IMR-90 (cell line): ENCODE results near the gene WASF3. TPM values are rescaled to one million over a fixed set of nuclear protein-coding genes. Genes with fewer than 3 reads are reported as not detected.

Experiments used
- ATAC-seq: fragments of 200-7000 bp; cut with Tn5 transposase; 2 replicates; pipeline ENCODE4 v1.9.1; 2020; ENCODE audit warnings: low read depth, mild to moderate bottlenecking, moderate library complexity
- BruUV-seq: library from RNA; stranded (reverse); fragments of 400-500 nt; replicated peaks from 2 replicates; lab custom pipeline; 2021; lab: Mats Ljungman, UMichigan
- CTCF ChIA-PET: fragments of 300-600 bp; formaldehyde crosslinking; extraction: SDS; loops from one replicate; lab custom pipeline; 2021; ENCODE audit warnings: antibody characterized with exemption; lab: Yijun Ruan, JAX
- POLR2A ChIA-PET: fragments of 300-600 bp; sonication (Branson Sonifier 250); formaldehyde crosslinking; loops from one replicate; lab custom pipeline; 2022; ENCODE audit warnings: antibody characterized with exemption; ENCODE audit not compliant: unreplicated experiment; lab: Charles Lee
- DNase-seq: peaks from one replicate; pipeline ENCODE4 v3.0.0; 2013
- H2AFZ ChIP-seq: replicated peaks from 2 replicates; pipeline ENCODE3; 2013; ENCODE audit warnings: low read length, mild to moderate bottlenecking; ENCODE audit not compliant: poor library complexity
- H2AK5ac ChIP-seq: 2 replicates; pipeline ENCODE4 v1.6.1; 2013; ENCODE audit warnings: low read depth, low read length, inconsistent platforms
- H2AK9ac ChIP-seq: replicated peaks from 2 replicates; pipeline ENCODE3; 2013; ENCODE audit warnings: mild to moderate bottlenecking, low read depth, low read length, moderate library complexity; ENCODE audit not compliant: poor library complexity
- H2BK120ac ChIP-seq: 2 replicates; pipeline ENCODE4 v1.6.1; 2013; ENCODE audit warnings: low read depth, low read length, inconsistent platforms
- H2BK15ac ChIP-seq: 3 replicates; pipeline ENCODE4 v1.6.1; 2013; ENCODE audit warnings: low read depth, low read length, inconsistent platforms
- H2BK20ac ChIP-seq: 2 replicates; pipeline ENCODE4 v1.6.1; 2013; ENCODE audit warnings: low read depth, mild to moderate bottlenecking, inconsistent platforms, low read length, moderate library complexity
- H2BK5ac ChIP-seq: 2 replicates; pipeline ENCODE4 v1.6.1; 2013; ENCODE audit warnings: mild to moderate bottlenecking, low read depth, low read length, inconsistent platforms; ENCODE audit not compliant: poor library complexity, severe bottlenecking
- H3K14ac ChIP-seq: replicated peaks from 2 replicates; pipeline ENCODE4 v1.6.1; 2013; ENCODE audit warnings: low read depth, low read length, inconsistent platforms
- H3K18ac ChIP-seq: 2 replicates; pipeline ENCODE4 v1.6.1; 2013; ENCODE audit warnings: low read depth, low read length, control low read depth
- H3K23ac ChIP-seq: 2 replicates; pipeline ENCODE4 v1.6.1; 2013; ENCODE audit warnings: low read depth, low read length, inconsistent platforms
- H3K27ac ChIP-seq: 2 replicates; pipeline ENCODE4 v1.5.1; 2013; ENCODE audit warnings: mild to moderate bottlenecking, control low read depth, low read length; ENCODE audit not compliant: insufficient read depth
- H3K27me3 ChIP-seq: 2 replicates; pipeline ENCODE4 v1.6.1; 2013; ENCODE audit warnings: low read length; ENCODE audit not compliant: control insufficient read depth, insufficient read depth
- H3K36me3 ChIP-seq: 2 replicates; pipeline ENCODE4 v1.6.1; 2013; ENCODE audit warnings: low read length, mixed read lengths; ENCODE audit not compliant: control insufficient read depth, insufficient read depth
- H3K4ac ChIP-seq: 2 replicates; pipeline ENCODE4 v1.6.1; 2013; ENCODE audit warnings: low read depth, low read length, inconsistent platforms
- H3K4me1 ChIP-seq: 2 replicates; pipeline ENCODE4 v1.6.1; 2013; ENCODE audit warnings: low read length, mixed read lengths; ENCODE audit not compliant: control insufficient read depth, insufficient read depth
- H3K4me2 ChIP-seq: 2 replicates; pipeline ENCODE4 v1.6.1; 2013; ENCODE audit warnings: low read depth, mild to moderate bottlenecking, control low read depth, low read length, moderate library complexity
- H3K4me3 ChIP-seq: 2 replicates; pipeline ENCODE4 v1.5.1; 2013; ENCODE audit warnings: low read depth, mild to moderate bottlenecking, control low read depth, low read length, moderate library complexity; ENCODE audit not compliant: insufficient read depth
- H3K56ac ChIP-seq: 2 replicates; pipeline ENCODE4 v1.6.1; 2013; ENCODE audit warnings: low read length, inconsistent platforms; ENCODE audit not compliant: insufficient read depth; ENCODE audit errors: extremely low read depth
- H3K79me1 ChIP-seq, 2 experiments: 2 replicates each; pipeline ENCODE4 v1.6.1; 2013; ENCODE audit warnings: low read length in 2 of 2, inconsistent platforms in 1 of 2, low read depth in 1 of 2
- H3K9ac ChIP-seq: 2 replicates; pipeline ENCODE4 v1.6.1; 2013; ENCODE audit warnings: low read depth, low read length, control low read depth
- H3K9me1 ChIP-seq: 2 replicates; pipeline ENCODE4 v1.6.1; 2013; ENCODE audit warnings: low read length, inconsistent platforms; ENCODE audit not compliant: insufficient read depth
- H3K9me3 ChIP-seq: 2 replicates; pipeline ENCODE4 v1.6.1; 2013; ENCODE audit warnings: low read length; ENCODE audit not compliant: control insufficient read depth, insufficient read depth
- H4K20me1 ChIP-seq: 2 replicates; pipeline ENCODE4 v1.6.1; 2013; ENCODE audit warnings: low read length, inconsistent platforms; ENCODE audit not compliant: insufficient read depth
- H4K5ac ChIP-seq: 2 replicates; pipeline ENCODE4 v1.6.1; 2013; ENCODE audit warnings: mild to moderate bottlenecking, low read depth, low read length, control low read depth
- H4K8ac ChIP-seq, 2 experiments: 2 replicates each; pipeline ENCODE4 v1.6.1; 2013; ENCODE audit warnings: low read depth in 2 of 2, low read length in 2 of 2, control low read depth in 1 of 2, inconsistent platforms in 1 of 2
- H4K91ac ChIP-seq: 2 replicates; pipeline ENCODE4 v1.6.1; 2013; ENCODE audit warnings: low read depth, low read length, inconsistent platforms; ENCODE audit not compliant: insufficient read depth
- BHLHE40 ChIP-seq: fragments of 150-350 bp; IDR thresholded peaks from 2 replicates; pipeline ENCODE4 v1.6.1; 2016; ENCODE audit warnings: mild to moderate bottlenecking, low read depth, low read length
- CHD1 ChIP-seq: IDR thresholded peaks from 2 replicates; pipeline ENCODE4 v1.6.1; 2012; ENCODE audit warnings: low read depth, low read length, improper control_type of control experiment
- CTCF ChIP-seq: conservative IDR thresholded peaks from 2 replicates; pipeline ENCODE4 v1.5.1; 2012; ENCODE audit warnings: mild to moderate bottlenecking, low read depth, low read length, improper control_type of control experiment
- ELK1 ChIP-seq: fragments of 150-350 bp; IDR thresholded peaks from 2 replicates; pipeline ENCODE4 v1.6.1; 2016; ENCODE audit warnings: low read depth, mild to moderate bottlenecking, low read length, moderate library complexity, borderline replicate concordance
- FOS ChIP-seq: fragments of 150-350 bp; IDR thresholded peaks from 2 replicates; pipeline ENCODE4 v1.6.1; 2016; ENCODE audit warnings: low read depth, low read length
- MAFK ChIP-seq: IDR thresholded peaks from 2 replicates; pipeline ENCODE4 v1.6.1; 2012; ENCODE audit warnings: low read depth, low read length, improper control_type of control experiment
- MAZ ChIP-seq: IDR thresholded peaks from 2 replicates; pipeline ENCODE4 v1.6.1; 2012; ENCODE audit warnings: low read depth, mild to moderate bottlenecking, low read length, improper control_type of control experiment, moderate library complexity, borderline replicate concordance
- MXI1 ChIP-seq: IDR thresholded peaks from 2 replicates; pipeline ENCODE4 v1.6.1; 2012; ENCODE audit warnings: low read depth, mild to moderate bottlenecking, low read length, moderate library complexity, borderline replicate concordance
- NFE2L2 ChIP-seq: fragments of 150-350 bp; IDR thresholded peaks from 2 replicates; pipeline ENCODE4 v1.6.1; 2016; ENCODE audit warnings: low read depth, mild to moderate bottlenecking, low read length
- POLR2A ChIP-seq: IDR thresholded peaks from 2 replicates; pipeline ENCODE4 v1.6.1; 2012; ENCODE audit warnings: mild to moderate bottlenecking, low read depth, low read length
- RAD21 ChIP-seq: IDR thresholded peaks from 2 replicates; pipeline ENCODE4 v1.6.1; 2012; ENCODE audit warnings: low read length, improper control_type of control experiment
- RFX5 ChIP-seq: IDR thresholded peaks from 2 replicates; pipeline ENCODE4 v1.8.0; 2012; ENCODE audit warnings: low read depth, mild to moderate bottlenecking, low read length, moderate library complexity
- SMC3 ChIP-seq: fragments of 150-350 bp; IDR thresholded peaks from 2 replicates; pipeline ENCODE4 v1.6.1; 2016; ENCODE audit warnings: low read depth, mild to moderate bottlenecking, antibody characterized with exemption, low read length, moderate library complexity
- USF2 ChIP-seq: fragments of 150-350 bp; IDR thresholded peaks from 2 replicates; pipeline ENCODE4 v1.6.1; 2017; ENCODE audit warnings: mild to moderate bottlenecking, antibody characterized with exemption, low read length, low read depth
- WGBS, 2 experiments: methylation state at CpG; one replicate each; pipeline versions ENCODE4 v1.1.5 to v1.1.7; 2013; ENCODE audit warnings: missing lambda C conversion rate in 2 of 2; ENCODE audit not compliant: insufficient read length in 1 of 2; ENCODE audit errors: extremely low coverage in 2 of 2; 5-methylcytosine and 5-hydroxymethylcytosine counted together
- dilution Hi-C: fragments of 300-500 bp; cut with HindIII; formaldehyde crosslinking; loops from one replicate; pipeline ENCODE4 v1.14.3; 2018; ENCODE audit warnings: low sequenced_read_pairs; ENCODE audit not compliant: unreplicated experiment
- in situ Hi-C: fragments of 300-500 bp; cut with MboI; formaldehyde crosslinking; loops from 3 replicates; pipeline ENCODE4 v1.14.3; 2019; ENCODE audit warnings: low sequenced_read_pairs, inconsistent platforms, mixed read lengths
- intact Hi-C: fragments of 100-400 bp; cut with micrococcal nuclease; formaldehyde crosslinking; loops from 2 replicates; pipeline ENCODE4 v1.10.0; 2022
- polyA plus RNA-seq, 3 experiments: library from polyadenylated mRNA; depleted of rRNA; stranded (reverse); fragments of >200 nt; gene quantifications; 2 replicates each; pipeline ENCODE4 v1.2.3, GENCODE V29; 2012; ENCODE audit warnings: low replicate concordance in 1 of 3
- total RNA-seq: library from RNA; depleted of rRNA; stranded (reverse); fragments of >200 nt; gene quantifications from 2 replicates; pipeline ENCODE4 v1.2.3, GENCODE V29; 2012

WASF3 gene
- total and polyA plus RNA-seq, 2 of the 4 experiments (the other 2 are of a cell fraction): 4.3 to 11.4 TPM

GRCh38 chr13:26680572-26680971 lies 123.1 kb downstream of the WASF3 start:
- Histone ChIP-seq H2AK9ac (no peak overlapping the region), H3K4me3 (no peak overlapping the region), H3K56ac (no peak overlapping the region), H3K23ac (no peak overlapping the region), H2BK120ac (no peak overlapping the region), H2BK5ac (no peak overlapping the region), H3K36me3 (peaks cover 32% of the 10 kb centered on the region), H4K8ac (peak overlapping the region; percentile 53 to 71; a peak in 2 of 4 replicates), H3K4ac (no peak overlapping the region), H3K9ac (no peak overlapping the region), H4K20me1 (no peaks in the 10 kb centered on the region), H3K27me3 (no peaks in the 10 kb centered on the region), H4K5ac (no peak overlapping the region), H3K4me1 (peaks cover 13% of the 10 kb centered on the region), H3K14ac (no peak overlapping the region), H2AK5ac (no peak overlapping the region), H3K9me1 (peaks cover 10% of the 10 kb centered on the region; the same call in 1 of the 2 replicates), H3K9me3 (no peaks in the 10 kb centered on the region), H3K18ac (0 out of 2 replicates have a peak overlapping the region, but pooled peaks have one; percentile 67), H2BK15ac (no peak overlapping the region), H2AFZ (no peak overlapping the region), H3K27ac (no peak overlapping the region), H3K79me1 (peaks cover 3 to 8% of the 10 kb centered on the region in 2 experiments; a peak in 3 of 4 replicates), H4K91ac (no peak overlapping the region), H3K4me2 (no peak overlapping the region), H2BK20ac (no peak overlapping the region)
- WGBS, 2 experiments: 50% methylated on average over 1 of the region's 5 CpGs; no CpG with 5 or more reads in 1 of the 2 experiments
- TF ChIP-seq SMC3: no peak
- no peak for TF ChIP-seq MXI1
- no peak for TF ChIP-seq MAFK
- no peak for TF ChIP-seq USF2
- TF ChIP-seq MAZ: no peak
- TF ChIP-seq RFX5: no peak
- no peak for TF ChIP-seq CHD1
- no peak for TF ChIP-seq ELK1
- TF ChIP-seq POLR2A: no peak
- no peak for TF ChIP-seq NFE2L2
- no peak for TF ChIP-seq RAD21
- no peak for TF ChIP-seq CTCF
- TF ChIP-seq FOS: no peak
- no peak for TF ChIP-seq BHLHE40
- intact Hi-C loops (no loop called here), dilution Hi-C loops (no loop called here), in situ Hi-C loops (no loop called here)
- ATAC-seq (no peak), DNase-seq (no peak)
- POLR2A ChIA-PET: no interaction called here
- CTCF ChIA-PET: no interaction called here
- no TSS peak for BruUV-seq
